ENCODE results near the gene SPATA9.
"Not testable (repeated sequence)": the region's sequence is repeated elsewhere in the genome, so short reads cannot be mapped to it uniquely, and the experiment has no call there.

SPATA9 gene

DNA sequence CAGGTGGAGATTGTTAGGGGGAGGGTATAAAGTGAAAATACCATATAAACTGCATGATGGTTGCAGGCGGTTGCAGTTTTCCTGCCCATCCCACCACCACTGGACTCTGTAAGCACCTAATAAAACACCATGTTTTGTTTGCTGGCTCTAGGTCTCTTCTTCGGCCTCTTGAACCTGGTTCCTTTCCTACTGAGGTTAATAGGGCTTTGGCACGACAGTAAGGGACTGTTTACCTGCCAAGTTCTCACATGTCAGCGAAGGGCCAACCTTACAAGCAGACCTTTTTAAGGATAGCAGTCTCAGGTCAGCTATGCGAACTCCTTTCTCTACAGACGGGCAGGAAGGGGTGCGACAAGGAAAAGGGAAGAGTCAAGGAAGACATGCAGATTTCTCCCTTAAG is 39.6 kb downstream of the SPATA9 start:
- no peak for DNase-seq

DNA sequence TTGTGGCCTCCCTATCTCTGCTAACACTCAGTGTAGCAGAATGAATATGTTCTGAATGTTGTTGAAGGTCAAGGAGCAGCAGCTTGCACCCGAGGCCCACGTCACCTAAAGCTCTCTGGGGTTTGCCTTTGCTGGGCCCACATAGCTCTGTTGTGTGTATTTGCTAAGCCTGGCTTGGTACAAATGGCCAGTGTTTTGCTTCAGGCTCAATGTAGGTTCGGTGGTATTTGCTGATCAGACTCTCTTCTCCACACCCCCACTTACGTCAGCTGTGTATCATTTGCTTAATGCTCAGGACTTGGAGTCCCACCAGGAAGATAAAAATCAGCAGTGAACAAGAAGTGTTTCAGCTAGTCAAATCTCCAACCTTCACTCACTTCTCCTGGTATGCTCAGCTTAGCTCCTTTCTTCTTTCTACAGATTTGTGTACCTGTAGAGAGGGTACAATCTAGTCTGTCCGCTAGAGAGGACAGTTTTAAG is 41.0 kb downstream of the SPATA9 start:
- DNase-seq = no peak

DNA sequence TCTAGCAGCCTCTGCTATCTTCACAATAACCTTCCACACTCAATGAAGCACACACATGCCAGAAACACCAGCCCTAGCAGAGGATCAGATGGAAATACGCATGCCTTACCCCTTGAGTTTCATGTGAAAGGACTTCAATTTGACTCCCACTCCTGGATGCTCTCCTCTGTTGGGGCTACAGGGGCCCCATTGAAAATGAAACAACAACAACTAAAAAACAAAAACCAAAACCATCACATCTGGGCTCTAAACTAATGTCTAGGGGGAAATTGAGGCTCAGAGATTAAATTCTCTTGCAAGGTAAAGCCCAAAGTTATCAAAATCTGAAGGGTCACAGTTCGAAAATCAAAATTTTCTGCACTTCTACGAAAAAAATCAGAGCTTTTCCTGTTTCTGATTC is 44.2 kb downstream of the SPATA9 start:
- no peak for DNase-seq

DNA sequence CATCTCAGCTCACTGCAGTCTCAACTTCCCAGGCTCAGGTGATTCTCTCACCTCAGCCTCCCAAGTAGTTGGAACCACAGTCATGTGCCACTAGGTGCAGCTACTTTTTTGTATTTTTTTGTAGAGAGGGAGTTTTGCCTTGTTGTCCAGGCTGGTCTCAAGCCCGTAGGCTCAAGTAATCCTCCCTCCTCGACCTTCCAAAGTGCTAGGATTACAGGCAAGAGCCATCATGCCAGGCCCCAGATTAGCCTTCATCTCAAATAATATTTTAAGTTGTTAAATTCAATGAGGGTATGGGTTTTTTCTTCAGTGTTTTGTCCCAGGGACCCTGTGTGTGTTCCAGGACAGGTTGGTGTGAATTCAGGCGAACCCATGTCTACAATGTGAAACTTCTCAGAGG is 48.7 kb downstream of the SPATA9 start:
- no peak for DNase-seq

DNA sequence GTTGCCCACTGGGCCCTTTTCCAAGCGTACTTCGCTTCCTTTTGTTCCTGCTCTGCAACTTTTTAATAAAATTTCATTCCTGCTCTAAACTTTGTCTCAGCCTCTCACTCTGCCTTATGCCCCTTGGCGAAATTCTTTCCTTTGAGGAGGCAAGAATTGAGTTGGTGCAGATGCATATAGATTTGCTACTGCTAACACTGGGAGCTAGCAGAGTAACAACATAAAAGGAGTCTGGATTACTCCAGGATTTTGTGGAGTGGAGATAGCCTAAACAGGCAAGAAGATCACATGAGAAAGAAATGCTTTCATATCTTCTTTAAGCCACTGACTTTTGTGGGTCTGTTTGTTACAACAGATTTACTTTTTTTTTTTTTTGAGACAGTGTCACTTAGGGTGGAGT is 49.1 kb downstream of the SPATA9 start:
- no peak for DNase-seq

DNA sequence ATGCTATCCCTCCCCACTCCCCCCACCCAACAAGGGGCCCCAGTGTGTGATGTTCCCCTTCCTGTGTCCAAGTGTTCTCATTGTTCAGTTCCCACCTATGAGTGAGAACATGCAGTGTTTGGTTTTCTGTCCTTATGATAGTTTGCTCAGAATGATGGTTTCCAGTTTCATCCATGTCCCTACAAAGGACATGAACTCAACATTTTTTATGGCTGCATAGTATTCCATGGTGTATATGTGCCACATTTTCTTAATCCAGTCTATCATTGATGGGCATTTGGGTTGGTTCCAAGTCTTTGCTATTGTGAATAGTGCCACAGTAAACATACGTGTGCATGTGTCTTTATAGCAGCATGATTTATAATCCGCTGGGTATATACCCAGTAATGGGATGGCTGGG is 49.8 kb downstream of the SPATA9 start:
- not testable (repeated sequence) for DNase-seq

DNA sequence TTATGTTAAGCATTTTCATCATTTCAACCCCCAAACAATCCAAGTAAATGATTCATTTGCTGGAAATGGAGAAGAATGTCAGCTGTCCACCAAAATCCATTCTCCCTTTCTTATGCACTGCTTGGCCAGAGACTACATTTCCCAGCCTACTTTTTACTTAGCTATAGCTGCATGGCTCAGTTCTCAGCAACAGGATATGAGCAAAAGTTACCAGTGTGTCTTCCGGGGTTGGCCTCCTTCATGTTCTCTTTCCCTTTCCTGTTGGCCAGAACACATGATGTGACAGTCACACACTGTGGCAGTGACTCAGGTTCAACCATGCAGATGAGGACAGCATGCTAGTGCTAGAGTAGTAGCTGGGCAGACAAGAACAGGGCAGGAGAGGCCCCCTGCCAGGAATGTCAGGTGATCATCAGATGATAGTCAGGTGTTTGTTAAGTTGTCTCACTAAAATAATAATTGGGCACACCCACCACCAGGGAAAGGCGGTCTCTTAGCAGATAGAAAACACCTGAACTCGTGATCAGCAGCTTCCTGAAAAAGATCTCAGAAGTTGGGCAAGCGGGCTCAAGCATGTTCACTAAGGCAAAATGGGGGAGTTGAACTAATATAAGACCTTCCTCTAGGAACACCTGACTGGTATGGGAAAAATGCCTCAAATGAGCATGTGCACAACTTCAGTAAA is 50.7 kb downstream of the SPATA9 start:
- DNase-seq = peak; percentile 59

DNA sequence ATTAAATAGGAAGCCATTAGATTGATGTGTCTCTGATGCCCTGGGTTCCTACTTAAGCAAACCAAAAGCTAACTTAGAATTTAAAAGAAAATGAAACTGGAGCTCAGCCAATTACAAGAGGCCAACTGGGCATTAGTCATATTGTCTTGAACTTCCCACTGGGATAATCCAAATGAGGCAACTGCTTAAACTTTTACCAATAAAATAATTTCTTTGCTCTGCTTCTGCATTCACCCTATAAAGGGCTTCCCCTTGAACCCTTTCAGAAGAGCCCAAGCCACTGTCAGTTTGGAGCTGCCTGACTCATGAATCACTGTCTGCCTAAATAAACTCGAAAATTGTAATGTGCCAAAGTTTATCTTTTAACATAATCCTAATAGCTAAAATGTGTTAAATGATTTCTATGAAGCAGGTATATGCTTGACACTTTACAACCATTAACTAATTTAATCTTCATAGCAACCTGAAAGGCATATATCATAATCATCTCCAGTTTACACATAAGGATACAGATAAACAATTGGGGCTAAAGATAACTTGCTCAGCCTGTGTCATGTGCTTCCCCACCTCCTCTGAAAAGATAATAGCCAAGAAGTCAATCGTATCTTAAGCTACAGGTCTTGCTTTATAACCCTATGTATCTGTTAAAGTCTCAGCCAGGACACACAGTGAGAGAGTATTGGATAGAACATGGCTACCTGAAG is 51.4 kb downstream of the SPATA9 start:
- no peak for DNase-seq

DNA sequence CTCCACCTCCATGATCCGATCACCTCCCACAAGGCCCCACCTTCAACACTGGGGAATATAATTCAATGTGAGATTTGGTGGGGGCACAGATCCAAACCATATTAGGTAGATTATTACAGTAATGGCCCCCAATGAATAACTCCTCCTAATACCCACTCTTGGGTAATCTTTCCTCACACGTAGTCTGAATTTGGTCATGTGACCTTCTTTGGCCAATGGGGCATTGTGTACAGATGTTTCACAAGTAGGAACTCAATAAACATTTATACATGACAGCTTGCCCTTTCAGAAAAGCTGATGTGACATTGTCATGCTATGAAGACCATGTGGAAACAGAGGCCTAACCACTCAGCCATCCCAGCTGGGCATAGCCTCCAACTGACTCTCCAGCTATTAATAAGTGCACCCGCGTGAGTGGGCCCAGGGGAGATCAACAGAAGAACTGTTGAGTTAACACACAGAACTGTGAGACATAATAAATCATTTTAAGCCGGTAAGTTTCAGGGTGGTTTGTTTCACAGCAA is 52.3 kb downstream of the SPATA9 start:
- DNase-seq = no peak

DNA sequence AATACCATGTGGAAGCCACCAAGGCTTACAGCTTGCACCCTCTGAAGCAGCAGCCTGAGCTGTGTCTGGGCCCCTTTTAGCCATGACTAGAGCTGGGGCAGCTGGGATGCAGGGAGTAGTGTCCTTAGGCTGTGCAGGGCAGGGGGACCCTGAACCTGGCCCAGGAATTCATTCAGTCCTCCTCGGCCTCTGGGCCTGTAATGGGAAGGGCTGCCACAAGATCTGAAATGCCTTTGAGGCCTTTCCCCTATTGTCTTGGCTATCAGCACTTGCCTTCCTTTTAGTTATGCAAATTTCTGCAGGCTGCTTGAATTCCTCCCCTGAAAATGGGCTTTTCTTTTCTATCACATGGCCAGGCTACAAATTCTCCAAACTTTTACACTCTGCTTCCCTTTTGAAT is 53.9 kb downstream of the SPATA9 start:
- DNase-seq = no peak

DNA sequence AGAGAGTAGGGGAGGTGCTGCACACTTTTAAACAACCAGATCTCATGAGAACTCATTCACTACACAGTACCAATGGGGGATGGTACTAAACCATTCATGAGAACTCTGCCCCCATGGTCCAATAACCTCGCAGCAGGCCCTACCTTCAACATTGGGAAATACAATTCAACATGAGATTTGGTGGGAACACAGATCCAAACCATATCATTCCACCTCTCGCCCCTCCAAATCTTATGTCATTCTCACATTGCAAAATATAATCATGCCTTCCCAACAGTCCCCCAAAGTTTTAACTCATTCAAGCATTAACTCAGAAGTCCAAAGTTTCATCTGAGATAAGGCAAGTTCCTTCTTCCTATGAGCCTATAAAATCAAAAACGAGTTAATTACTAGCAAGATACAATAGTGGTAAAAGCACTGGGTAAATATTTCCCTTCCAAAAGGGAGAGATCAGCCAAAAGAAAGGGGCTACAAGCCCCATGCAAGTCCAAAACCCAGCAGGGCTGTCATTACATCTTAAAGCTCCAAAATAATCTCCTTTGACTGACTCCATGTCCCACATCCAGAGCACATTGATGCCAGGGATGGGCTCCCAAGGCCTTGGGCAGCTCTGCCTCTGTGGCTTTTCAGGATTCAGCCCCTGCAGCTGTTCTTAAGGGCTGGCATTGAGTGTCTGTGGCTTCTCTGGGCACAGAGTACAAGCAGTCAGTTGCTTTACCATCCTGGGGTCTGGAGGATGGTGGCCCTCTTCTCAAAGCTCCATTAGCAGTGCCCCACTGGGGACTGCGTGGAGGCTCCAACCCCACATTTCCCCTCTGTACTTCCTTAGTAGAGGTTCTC is 54.6 kb downstream of the SPATA9 start:
- DNase-seq = no peak

DNA sequence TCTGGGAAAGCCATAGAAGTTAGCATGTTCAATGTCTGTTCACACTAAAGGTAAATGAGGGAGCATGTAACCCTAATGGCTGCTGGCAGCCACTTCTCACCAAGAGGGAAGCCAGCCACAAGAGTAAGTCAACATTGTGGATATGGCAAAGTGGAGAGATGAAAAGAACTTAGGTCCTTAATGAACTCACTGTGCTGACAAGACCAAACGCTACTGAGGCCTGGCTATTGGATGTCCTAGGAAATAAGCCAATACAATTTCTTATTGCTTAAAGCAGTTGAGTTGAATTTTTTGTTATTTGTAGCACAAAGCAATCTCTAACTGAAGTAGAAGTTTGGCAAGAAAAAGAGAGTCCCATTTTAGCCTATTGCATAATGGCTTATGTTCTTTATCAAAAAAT is 56.1 kb downstream of the SPATA9 start:
- DNase-seq = no peak

DNA sequence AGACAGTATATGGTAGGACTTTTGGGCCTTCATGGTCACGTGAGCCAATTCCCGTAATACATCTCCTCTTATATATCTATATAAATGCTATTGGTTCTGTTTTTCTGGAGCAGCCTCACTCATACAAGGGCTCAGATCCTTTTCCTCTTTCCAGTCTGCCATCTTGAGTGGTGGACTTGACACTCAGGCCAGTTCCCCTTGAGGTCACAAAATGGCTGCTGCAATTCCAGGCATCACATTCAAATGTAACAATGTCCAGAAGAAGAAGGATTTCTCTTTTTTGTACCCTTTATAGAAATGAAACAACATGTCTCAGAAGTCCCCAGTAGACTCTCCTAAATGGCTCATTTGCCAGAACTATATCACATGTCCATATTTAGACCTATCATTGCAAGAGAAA is 58.4 kb downstream of the SPATA9 start:
- no peak for DNase-seq

DNA sequence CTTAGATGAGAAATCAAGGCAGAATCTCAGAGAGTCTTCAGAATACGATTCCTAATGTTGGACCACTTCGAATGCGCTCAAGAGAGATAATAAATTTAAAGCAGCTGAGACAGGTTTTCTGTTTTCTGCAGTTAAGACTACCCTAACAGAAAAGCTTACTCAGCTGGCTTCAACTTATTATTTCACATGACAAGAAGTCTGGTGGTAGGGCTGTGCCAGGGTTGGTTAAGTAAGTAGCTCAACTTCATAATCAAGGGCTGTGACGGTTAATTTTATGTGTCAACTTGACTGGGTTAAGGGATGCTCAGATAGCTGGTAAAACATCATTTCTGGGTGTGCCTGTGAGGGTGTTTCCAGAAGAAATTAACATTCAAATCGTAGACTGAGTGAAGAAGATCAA is 59.1 kb downstream of the SPATA9 start:
- DNase-seq = no peak

DNA sequence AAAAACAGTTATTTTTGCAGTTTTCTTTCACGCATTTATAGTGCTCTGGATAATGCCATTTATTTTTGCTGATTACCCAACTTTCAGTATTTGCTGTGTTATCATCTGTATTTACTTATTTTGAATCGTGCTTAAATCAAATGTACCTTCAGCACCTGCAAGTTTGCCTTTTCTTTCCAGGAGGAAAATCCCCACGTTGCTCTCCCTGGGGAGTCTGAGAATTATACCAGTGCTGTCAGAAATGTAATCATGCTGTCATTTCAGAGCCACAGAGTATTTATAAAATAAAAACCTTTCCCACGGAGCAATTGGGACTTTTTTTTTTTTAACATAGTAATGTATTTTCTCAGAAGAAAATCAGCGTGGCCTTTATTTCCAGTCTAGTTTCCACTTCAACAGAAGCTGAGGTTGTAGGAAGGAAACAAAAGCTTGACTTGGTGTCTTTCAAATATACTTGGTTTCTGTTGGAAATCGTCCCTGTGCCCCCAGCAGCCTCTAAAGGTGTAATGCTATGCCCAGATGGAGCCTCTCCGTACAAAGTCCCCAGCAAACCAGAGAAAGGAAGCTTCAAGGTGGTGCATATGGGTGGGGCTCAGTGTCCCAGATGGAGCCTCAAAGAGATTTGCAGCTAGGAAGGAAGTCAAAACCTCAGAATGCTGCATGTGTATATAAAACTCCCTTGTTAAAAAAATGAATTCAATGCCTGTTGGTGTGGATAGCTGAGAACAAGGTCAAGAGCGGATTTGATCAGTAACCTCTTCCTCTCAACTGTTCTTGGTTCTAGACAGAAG is 60.8 kb downstream of the SPATA9 start:
- DNase-seq = no peak

DNA sequence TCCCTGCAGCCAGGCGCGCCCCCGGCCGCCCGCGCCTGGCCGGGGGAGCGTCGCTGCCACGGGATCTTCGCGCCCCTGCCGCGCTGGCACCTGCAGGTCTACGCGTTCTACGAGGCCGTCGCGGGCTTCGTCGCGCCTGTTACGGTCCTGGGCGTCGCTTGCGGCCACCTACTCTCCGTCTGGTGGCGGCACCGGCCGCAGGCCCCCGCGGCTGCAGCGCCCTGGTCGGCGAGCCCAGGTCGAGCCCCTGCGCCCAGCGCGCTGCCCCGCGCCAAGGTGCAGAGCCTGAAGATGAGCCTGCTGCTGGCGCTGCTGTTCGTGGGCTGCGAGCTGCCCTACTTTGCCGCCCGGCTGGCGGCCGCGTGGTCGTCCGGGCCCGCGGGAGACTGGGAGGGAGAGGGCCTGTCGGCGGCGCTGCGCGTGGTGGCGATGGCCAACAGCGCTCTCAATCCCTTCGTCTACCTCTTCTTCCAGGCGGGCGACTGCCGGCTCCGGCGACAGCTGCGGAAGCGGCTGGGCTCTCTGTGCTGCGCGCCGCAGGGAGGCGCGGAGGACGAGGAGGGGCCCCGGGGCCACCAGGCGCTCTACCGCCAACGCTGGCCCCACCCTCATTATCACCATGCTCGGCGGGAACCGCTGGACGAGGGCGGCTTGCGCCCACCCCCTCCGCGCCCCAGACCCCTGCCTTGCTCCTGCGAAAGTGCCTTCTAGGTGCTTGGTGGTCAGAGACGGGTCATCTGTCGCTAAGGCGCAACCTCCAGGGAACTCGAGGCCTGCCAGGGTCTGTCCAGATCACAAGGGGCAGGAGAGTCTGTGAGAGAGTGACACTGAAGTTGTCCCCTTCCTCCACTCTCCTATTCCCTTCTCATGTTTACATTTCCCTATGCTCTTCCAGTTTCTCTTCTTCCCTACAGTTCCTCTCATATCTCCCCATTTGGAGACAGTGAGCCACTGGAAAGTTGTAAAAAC is 61.6 kb downstream of the SPATA9 start:
- peak; percentile 27 for DNase-seq

DNA sequence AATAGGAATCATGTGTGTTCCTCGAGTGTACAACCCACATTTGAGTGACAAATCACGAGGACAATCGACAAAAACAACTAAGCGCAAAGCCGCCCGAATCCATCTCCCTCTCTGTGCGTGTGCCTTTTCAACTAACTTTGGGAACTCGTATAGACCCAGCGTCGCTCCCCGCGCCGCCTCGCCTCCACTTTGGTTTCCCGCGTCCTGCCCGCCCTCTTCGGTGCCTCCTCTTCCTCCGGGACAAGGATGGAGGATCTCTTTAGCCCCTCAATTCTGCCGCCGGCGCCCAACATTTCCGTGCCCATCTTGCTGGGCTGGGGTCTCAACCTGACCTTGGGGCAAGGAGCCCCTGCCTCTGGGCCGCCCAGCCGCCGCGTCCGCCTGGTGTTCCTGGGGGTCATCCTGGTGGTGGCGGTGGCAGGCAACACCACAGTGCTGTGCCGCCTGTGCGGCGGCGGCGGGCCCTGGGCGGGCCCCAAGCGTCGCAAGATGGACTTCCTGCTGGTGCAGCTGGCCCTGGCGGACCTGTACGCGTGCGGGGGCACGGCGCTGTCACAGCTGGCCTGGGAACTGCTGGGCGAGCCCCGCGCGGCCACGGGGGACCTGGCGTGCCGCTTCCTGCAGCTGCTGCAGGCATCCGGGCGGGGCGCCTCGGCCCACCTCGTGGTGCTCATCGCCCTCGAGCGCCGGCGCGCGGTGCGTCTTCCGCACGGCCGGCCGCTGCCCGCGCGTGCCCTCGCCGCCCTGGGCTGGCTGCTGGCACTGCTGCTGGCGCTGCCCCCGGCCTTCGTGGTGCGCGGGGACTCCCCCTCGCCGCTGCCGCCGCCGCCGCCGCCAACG is 62.5 kb downstream of the SPATA9 start, which contains the start of gene GPR150:
Gene GPR150, plus strand, starts transcription at position 58 of the 840 bp plus-strand sequence. Its CDS starts 189 bp downstream, at position 247.
- DNase-seq = peak; percentile 41

DNA sequence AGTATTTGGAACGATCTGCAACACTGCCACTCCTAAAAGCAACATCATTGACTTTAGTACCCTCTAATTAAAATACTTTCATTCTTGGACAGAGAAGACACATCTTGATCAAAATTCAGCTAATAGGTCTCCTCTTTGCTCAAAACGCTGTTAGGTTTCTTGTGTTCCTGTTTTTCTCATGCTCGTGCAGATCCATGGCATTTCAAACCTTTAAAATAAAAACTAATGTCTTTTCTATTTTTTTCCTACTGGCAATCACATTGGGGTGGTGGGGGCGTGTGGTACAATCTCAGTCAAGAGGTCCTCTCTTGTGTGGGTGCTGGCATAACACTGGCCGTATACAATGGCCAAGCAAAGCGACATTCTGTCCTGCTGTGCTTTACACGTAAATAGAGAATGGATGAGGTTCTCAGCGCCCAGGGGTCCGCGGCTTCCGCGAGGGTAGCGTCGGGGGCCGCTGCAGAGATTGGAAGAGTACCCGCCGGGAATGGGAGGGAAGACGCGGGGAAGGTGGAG is 63.2 kb downstream of the SPATA9 start:
- DNase-seq = no peak

DNA sequence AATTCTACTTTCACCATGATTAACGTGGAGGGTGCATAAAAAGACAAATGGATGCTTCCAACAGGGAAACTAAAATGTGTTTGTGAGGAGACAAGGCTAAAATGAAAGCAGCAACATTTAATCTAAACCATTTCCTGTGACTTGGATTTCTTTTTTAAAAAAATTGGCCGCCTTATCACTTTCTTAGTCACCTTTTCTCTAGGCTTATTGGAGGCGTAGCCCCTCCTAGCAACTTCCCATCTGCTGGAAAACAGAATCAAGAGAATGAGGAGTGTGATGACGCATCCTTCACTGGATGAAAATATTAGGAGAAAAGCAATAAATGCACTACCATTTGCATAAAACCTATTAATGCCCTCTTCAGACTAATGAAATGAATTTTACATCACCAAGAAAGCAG is 63.7 kb downstream of the SPATA9 start:
- DNase-seq = no peak

DNA sequence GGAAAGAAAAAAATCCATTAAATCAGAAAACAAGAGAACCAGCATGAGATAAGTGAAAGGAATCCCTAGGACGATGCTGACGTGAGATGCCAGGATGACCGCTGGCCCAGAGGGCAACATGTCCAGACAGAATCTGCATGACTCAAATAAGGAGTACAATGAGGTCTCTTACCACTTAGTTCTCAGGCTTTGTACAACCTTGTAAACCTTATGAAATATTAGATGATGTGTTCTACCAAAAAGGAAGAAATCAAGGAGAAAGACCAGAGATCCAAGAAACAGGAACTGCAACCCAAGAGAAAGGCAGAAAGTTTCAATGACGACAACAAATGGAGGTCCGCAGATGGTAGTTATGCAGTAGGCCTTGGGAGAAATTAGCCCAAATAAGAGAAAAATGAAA is 65.7 kb downstream of the SPATA9 start:
- DNase-seq = no peak

Data from effector CD4-positive, alpha-beta T cell (primary cell).